Measurements from ENCODE around the gene DBET.

- TF ChIP-seq, protein P1, sequence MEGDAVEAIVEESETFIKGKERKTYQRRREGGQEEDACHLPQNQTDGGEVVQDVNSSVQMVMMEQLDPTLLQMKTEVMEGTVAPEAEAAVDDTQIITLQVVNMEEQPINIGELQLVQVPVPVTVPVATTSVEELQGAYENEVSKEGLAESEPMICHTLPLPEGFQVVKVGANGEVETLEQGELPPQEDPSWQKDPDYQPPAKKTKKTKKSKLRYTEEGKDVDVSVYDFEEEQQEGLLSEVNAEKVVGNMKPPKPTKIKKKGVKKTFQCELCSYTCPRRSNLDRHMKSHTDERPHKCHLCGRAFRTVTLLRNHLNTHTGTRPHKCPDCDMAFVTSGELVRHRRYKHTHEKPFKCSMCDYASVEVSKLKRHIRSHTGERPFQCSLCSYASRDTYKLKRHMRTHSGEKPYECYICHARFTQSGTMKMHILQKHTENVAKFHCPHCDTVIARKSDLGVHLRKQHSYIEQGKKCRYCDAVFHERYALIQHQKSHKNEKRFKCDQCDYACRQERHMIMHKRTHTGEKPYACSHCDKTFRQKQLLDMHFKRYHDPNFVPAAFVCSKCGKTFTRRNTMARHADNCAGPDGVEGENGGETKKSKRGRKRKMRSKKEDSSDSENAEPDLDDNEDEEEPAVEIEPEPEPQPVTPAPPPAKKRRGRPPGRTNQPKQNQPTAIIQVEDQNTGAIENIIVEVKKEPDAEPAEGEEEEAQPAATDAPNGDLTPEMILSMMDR (IDR thresholded peaks at IDR 0.05) = no peak
- TF ChIP-seq POLR2A (IDR thresholded peaks at IDR 0.05) = no peak
Measured at GRCh38 chr4:190019023-190019858, 45.1 kb upstream of the DBET start.

Data from uterus (tissue), 2 donors.